ENCODE results near the gene PACS1.

DNA sequence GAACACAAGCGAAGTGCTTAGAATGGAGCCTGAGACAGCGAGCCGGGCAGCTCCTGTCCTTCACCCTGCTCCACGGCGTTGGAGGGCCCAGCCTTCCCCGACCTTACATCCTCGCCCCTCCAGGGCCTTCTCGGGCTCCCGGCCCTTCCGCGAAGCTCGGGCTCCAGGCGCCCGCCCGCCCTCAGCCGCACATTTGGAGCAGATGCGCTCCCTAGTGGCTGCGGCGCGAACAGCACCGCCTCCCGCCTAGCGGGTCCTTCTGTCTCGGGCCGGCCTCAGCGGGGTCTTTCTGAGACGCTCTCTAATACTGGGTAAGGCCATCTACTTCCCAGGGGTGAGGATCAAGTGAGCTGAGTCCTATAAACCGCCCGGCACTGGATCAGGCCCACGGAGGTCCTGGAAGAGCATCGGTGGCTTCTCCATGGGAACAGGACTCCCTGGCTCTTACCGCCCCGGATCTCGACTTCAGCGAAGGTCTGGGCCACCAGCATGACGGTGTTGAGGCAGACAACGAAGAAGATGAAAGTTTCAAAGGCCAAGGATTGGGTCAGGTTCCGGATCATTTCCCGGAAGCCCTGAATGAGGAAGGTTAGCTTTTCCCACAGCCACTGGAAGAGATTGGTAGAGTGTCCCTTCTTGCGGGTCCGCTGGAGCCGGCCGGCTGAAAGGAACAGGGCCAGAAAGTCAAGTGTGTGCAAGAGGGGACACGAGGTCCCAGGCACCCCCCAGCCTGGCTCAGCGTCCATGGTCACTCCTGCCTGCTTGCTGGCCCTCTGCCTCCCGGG, 47.5 kb upstream of the PACS1 start:
- TF ChIP-seq TAF1 (IDR thresholded peaks at IDR 0.05; ENCODE audit: low read depth, low read length): no peak
- TF ChIP-seq POLR2AphosphoS5 (IDR thresholded peaks at IDR 0.05; ENCODE audit: low read depth, low read length): no peak
- TF ChIP-seq POLR2A (IDR thresholded peaks at IDR 0.05; ENCODE audit: low read depth, low read length): no peak

All from GM12891 (cell line).